HepG2 (cell line): ENCODE measurements around the gene TTBK1. TPM values are rescaled to one million over a fixed set of nuclear protein-coding genes. Genes with fewer than 3 reads are reported as not detected.
A peak's percentile ranks its signal among the peaks of the same experiment; 100 is the strongest.

Experiments used
- EP300 ChIP-seq, 3 experiments: sonication (generic) in 1 of 3; formaldehyde crosslinking in 1 of 3; IDR thresholded peaks; 2 replicates each; pipeline versions ENCODE4 v1.5.1 to v1.6.1; 2011 to 2020; ENCODE audit warnings: low read depth in 2 of 3, low read length in 2 of 3, borderline replicate concordance in 1 of 3, improper control_type of control experiment in 1 of 3, mild to moderate bottlenecking in 1 of 3, missing genetic modification reagents in 1 of 3, moderate library complexity in 1 of 3
- ETV5 ChIP-seq: IDR thresholded peaks from 2 replicates; pipeline ENCODE4 v1.6.1; 2018; ENCODE audit warnings: missing biosample characterization, missing genetic modification reagents, inconsistent platforms, borderline replicate concordance
- FOXO1 ChIP-seq: sonication (generic); formaldehyde crosslinking; IDR thresholded peaks from 2 replicates; pipeline ENCODE4 v1.4.0; 2020; ENCODE audit warnings: missing genetic modification reagents
- KLF9 ChIP-seq: IDR thresholded peaks from 2 replicates; pipeline ENCODE4 v1.6.1; 2016; ENCODE audit warnings: low read depth
- MTA1 ChIP-seq: sonication (generic); formaldehyde crosslinking; IDR thresholded peaks from 2 replicates; pipeline ENCODE4 v1.4.0; 2020; ENCODE audit warnings: missing genetic modification reagents, mild to moderate bottlenecking, borderline replicate concordance
- NR1H2 ChIP-seq: sonication (generic); formaldehyde crosslinking; IDR thresholded peaks from 2 replicates; pipeline ENCODE4 v1.8.1; 2022; ENCODE audit warnings: low read depth, missing genetic modification reagents, borderline replicate concordance
- SATB2 ChIP-seq: sonication (generic); formaldehyde crosslinking; IDR thresholded peaks from 2 replicates; pipeline ENCODE4 v1.5.0; 2020; ENCODE audit warnings: missing genetic modification reagents
- SCMH1 ChIP-seq: sonication (generic); formaldehyde crosslinking; IDR thresholded peaks from 2 replicates; pipeline ENCODE4 v1.9.0; 2021; ENCODE audit warnings: missing genetic modification reagents, mild to moderate bottlenecking, borderline replicate concordance
- SP140L ChIP-seq: sonication (generic); formaldehyde crosslinking; IDR thresholded peaks from 2 replicates; pipeline ENCODE4 v1.4.0; 2020; ENCODE audit warnings: missing genetic modification reagents, borderline replicate concordance
- TBL1XR1 ChIP-seq: fragments of 150-350 bp; IDR thresholded peaks from 2 replicates; pipeline ENCODE4 v1.6.1; 2014; ENCODE audit warnings: borderline replicate concordance, low read length; ENCODE audit not compliant: partially characterized antibody
- TSC22D2 ChIP-seq: sonication (generic); formaldehyde crosslinking; IDR thresholded peaks from 2 replicates; pipeline ENCODE4 v1.5.1; 2020; ENCODE audit warnings: missing genetic modification reagents, mild to moderate bottlenecking, borderline replicate concordance
- ZBTB1 ChIP-seq: sonication (generic); formaldehyde crosslinking; IDR thresholded peaks from 2 replicates; pipeline ENCODE4 v1.4.0; 2020; ENCODE audit warnings: missing genetic modification reagents, borderline replicate concordance
- ZNF24 ChIP-seq: fragments of 450-650 bp; IDR thresholded peaks from 2 replicates; pipeline ENCODE4 v1.6.1; 2017; ENCODE audit warnings: antibody characterized with exemption, mild to moderate bottlenecking
- ZNF256 ChIP-seq: sonication (generic); formaldehyde crosslinking; conservative IDR thresholded peaks from 2 replicates; pipeline ENCODE4 v1.4.0; 2020; ENCODE audit warnings: missing genetic modification reagents
- ZNF260 ChIP-seq: sonication (generic); formaldehyde crosslinking; IDR thresholded peaks from 2 replicates; pipeline ENCODE4 v1.4.0; 2020; ENCODE audit warnings: missing genetic modification reagents, low read depth, mild to moderate bottlenecking, borderline replicate concordance
- ZNF329 ChIP-seq: sonication (generic); formaldehyde crosslinking; IDR thresholded peaks from 2 replicates; pipeline ENCODE4 v1.9.0; 2021; ENCODE audit warnings: low read depth, mild to moderate bottlenecking, missing genetic modification reagents
- ZNF337 ChIP-seq: sonication (generic); formaldehyde crosslinking; IDR thresholded peaks from 2 replicates; pipeline ENCODE4 v1.5.1; 2020; ENCODE audit warnings: missing genetic modification reagents, low read depth, mild to moderate bottlenecking, borderline replicate concordance
- ZNF354B ChIP-seq: sonication (generic); formaldehyde crosslinking; IDR thresholded peaks from 2 replicates; pipeline ENCODE4 v1.8.0; 2022; ENCODE audit warnings: mild to moderate bottlenecking, missing genetic modification reagents
- ZNF430 ChIP-seq: sonication (generic); formaldehyde crosslinking; IDR thresholded peaks from 2 replicates; pipeline ENCODE4 v1.9.0; 2021; ENCODE audit warnings: mild to moderate bottlenecking, missing genetic modification reagents
- ZNF558 ChIP-seq: sonication (generic); formaldehyde crosslinking; IDR thresholded peaks from 2 replicates; pipeline ENCODE4 v1.9.0; 2022; ENCODE audit warnings: mild to moderate bottlenecking, missing genetic modification reagents, borderline replicate concordance
- ZSCAN31 ChIP-seq: sonication (generic); formaldehyde crosslinking; IDR thresholded peaks from 2 replicates; pipeline ENCODE4 v1.5.0; 2020; ENCODE audit warnings: low read depth, mild to moderate bottlenecking, missing genetic modification reagents
- polyA plus RNA-seq, 8 experiments: library from polyadenylated mRNA; depleted of rRNA in 3 of 8; stranded (reverse) in 7 of 8; unstranded in 1 of 8; fragments of >200 nt; fragmentation: Illumina TruSeq in 4 of 8; extraction: Trizol in 4 of 8; gene quantifications; 2 replicates each; pipeline versions ENCODE4 v1.2.1 to v1.2.3, GENCODE V29; 2011 to 2016; ENCODE audit warnings: low read depth in 4 of 8, missing spikeins in 1 of 8, mixed read lengths in 1 of 8; ENCODE audit not compliant: insufficient read depth in 1 of 8
- total RNA-seq, 5 experiments: library from RNA; depleted of rRNA; stranded (reverse); fragments of >200 nt; fragmentation: Illumina TruSeq; extraction: Trizol; gene quantifications; 2 replicates each; pipeline ENCODE4 v1.2.3, GENCODE V29; 2016; ENCODE audit warnings: low read depth in 1 of 5
- TF ChIP-seq, protein P1 (sequence below): sonication (generic); formaldehyde crosslinking; IDR thresholded peaks from 2 replicates; pipeline ENCODE4 v1.4.0; 2020; ENCODE audit warnings: missing genetic modification reagents
- TF ChIP-seq, protein P2 (sequence below): sonication (generic); formaldehyde crosslinking; IDR thresholded peaks from 2 replicates; pipeline ENCODE4 v1.4.0; 2020; ENCODE audit warnings: missing genetic modification reagents, mild to moderate bottlenecking, borderline replicate concordance

The TTBK1 gene
- total and polyA plus RNA-seq, 2 of the 13 experiments (the other 11 are each of a cell fraction or from before 2014, with no cell fraction given), result 0.24 to 0.33 TPM

DNA sequence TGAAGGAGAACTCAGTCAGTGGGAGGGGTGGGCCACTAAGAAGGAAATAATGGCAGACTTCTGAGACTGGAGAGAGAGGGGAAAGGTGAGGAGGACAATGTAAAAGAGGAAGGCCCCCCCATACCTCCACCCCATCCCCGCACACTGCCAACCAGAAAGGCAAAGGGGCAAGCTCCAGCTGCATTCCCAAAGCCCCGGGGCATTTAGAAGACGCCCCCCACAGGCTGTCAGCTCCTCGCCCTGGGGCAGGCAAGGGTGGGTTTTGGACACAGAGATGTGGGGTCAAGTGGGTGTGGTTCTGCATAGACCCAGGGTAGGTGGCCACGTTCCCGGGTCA lies 34.0 kb downstream of the TTBK1 start (continued):
- TF ChIP-seq ZNF256 (CRISPR knock-in tag), result no peak
- TF ChIP-seq SP140L (CRISPR knock-in tag), result no peak
- no peak for TF ChIP-seq ZNF337 (CRISPR knock-in tag)
- TF ChIP-seq KLF9 (CRISPR knock-in tag), result no peak
- TF ChIP-seq NR1H2, result 0 out of 2 replicates have a peak, but pooled peaks have one; percentile 8
- TF ChIP-seq ZNF24, result no peak
- no peak for TF ChIP-seq FOXO1
- TF ChIP-seq, protein P1, sequence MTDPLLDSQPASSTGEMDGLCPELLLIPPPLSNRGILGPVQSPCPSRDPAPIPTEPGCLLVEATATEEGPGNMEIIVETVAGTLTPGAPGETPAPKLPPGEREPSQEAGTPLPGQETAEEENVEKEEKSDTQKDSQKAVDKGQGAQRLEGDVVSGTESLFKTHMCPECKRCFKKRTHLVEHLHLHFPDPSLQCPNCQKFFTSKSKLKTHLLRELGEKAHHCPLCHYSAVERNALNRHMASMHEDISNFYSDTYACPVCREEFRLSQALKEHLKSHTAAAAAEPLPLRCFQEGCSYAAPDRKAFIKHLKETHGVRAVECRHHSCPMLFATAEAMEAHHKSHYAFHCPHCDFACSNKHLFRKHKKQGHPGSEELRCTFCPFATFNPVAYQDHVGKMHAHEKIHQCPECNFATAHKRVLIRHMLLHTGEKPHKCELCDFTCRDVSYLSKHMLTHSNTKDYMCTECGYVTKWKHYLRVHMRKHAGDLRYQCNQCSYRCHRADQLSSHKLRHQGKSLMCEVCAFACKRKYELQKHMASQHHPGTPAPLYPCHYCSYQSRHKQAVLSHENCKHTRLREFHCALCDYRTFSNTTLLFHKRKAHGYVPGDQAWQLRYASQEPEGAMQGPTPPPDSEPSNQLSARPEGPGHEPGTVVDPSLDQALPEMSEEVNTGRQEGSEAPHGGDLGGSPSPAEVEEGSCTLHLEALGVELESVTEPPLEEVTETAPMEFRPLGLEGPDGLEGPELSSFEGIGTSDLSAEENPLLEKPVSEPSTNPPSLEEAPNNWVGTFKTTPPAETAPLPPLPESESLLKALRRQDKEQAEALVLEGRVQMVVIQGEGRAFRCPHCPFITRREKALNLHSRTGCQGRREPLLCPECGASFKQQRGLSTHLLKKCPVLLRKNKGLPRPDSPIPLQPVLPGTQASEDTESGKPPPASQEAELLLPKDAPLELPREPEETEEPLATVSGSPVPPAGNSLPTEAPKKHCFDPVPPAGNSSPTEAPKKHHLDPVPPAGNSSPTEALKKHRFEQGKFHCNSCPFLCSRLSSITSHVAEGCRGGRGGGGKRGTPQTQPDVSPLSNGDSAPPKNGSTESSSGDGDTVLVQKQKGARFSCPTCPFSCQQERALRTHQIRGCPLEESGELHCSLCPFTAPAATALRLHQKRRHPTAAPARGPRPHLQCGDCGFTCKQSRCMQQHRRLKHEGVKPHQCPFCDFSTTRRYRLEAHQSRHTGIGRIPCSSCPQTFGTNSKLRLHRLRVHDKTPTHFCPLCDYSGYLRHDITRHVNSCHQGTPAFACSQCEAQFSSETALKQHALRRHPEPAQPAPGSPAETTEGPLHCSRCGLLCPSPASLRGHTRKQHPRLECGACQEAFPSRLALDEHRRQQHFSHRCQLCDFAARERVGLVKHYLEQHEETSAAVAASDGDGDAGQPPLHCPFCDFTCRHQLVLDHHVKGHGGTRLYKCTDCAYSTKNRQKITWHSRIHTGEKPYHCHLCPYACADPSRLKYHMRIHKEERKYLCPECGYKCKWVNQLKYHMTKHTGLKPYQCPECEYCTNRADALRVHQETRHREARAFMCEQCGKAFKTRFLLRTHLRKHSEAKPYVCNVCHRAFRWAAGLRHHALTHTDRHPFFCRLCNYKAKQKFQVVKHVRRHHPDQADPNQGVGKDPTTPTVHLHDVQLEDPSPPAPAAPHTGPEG, result 0 out of 2 replicates have a peak, but pooled peaks have one; percentile 57
- TF ChIP-seq ZNF430, result no peak
- no peak for TF ChIP-seq ZNF329 (CRISPR knock-in tag)
- TF ChIP-seq SATB2, result peak; percentile 33; the same call in 1 of the 2 replicates
- no peak for TF ChIP-seq SCMH1 (CRISPR knock-in tag)
- no peak for TF ChIP-seq EP300 (IDR thresholded peaks at IDR 0.05; ENCODE audit: low read depth in 2 of 2, low read length in 2 of 2)
- TF ChIP-seq EP300 (CRISPR knock-in tag; IDR thresholded peaks at IDR 0.05; ENCODE audit: borderline replicate concordance), result no peak
- TF ChIP-seq ETV5 (CRISPR knock-in tag), result no peak
- no peak for TF ChIP-seq ZNF558 (CRISPR knock-in tag)
- TF ChIP-seq TBL1XR1, result no peak
- TF ChIP-seq ZNF354B (CRISPR knock-in tag), result no peak
- TF ChIP-seq ZSCAN31, result no peak
- TF ChIP-seq, protein P2, sequence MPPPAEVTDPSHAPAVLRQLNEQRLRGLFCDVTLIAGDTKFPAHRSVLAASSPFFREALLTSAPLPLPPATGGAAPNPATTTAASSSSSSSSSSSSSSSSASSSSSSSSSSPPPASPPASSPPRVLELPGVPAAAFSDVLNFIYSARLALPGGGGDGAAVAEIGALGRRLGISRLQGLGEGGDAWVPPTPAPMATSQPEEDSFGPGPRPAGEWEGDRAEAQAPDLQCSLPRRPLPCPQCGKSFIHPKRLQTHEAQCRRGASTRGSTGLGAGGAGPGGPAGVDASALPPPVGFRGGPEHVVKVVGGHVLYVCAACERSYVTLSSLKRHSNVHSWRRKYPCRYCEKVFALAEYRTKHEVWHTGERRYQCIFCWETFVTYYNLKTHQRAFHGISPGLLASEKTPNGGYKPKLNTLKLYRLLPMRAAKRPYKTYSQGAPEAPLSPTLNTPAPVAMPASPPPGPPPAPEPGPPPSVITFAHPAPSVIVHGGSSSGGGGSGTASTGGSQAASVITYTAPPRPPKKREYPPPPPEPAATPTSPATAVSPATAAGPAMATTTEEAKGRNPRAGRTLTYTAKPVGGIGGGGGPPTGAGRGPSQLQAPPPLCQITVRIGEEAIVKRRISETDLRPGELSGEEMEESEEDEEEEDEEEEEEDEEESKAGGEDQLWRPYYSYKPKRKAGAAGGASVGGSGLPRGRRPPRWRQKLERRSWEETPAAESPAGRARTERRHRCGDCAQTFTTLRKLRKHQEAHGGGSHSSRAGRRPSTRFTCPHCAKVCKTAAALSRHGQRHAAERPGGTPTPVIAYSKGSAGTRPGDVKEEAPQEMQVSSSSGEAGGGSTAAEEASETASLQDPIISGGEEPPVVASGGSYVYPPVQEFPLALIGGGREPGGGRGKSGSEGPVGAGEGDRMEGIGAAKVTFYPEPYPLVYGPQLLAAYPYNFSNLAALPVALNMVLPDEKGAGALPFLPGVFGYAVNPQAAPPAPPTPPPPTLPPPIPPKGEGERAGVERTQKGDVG, result no peak
- TF ChIP-seq MTA1, result no peak
- TF ChIP-seq ZBTB1 (CRISPR knock-in tag), result no peak
- no peak for TF ChIP-seq TSC22D2
- no peak for TF ChIP-seq ZNF260
